K562 (cell line): ENCODE measurements around the gene NIPAL4. TPM values are rescaled to one million over a fixed set of nuclear protein-coding genes. Genes with fewer than 3 reads are reported as not detected.

Experiments used
- BCL6 ChIP-seq: fragments of 250-450 bp; sonication (Bioruptor Pico); IDR thresholded peaks from 2 replicates; pipeline ENCODE4 v1.4.0; 2020
- CBX2 ChIP-seq: fragments of 200-600 bp; sonication (generic); IDR thresholded peaks from one replicate; pipeline ENCODE4 v1.6.1; 2012; ENCODE audit warnings: mild to moderate bottlenecking, low read length, inconsistent platforms; ENCODE audit not compliant: insufficient read depth, poor library complexity, severe bottlenecking
- CHD4 ChIP-seq: fragments of 200-600 bp; sonication (generic); IDR thresholded peaks from 3 replicates; pipeline ENCODE4 v1.6.1; 2012; ENCODE audit warnings: low read depth, mild to moderate bottlenecking, mixed read lengths, low read length, inconsistent platforms; ENCODE audit not compliant: insufficient read depth, insufficient replicate concordance, poor library complexity, severe bottlenecking
- ELF1 ChIP-seq: fragments of 200-800 bp; sonication (Bioruptor generic); IDR thresholded peaks from 2 replicates; pipeline ENCODE4 v1.6.1; 2016; ENCODE audit warnings: missing genetic modification characterization, missing compliant biosample characterization
- MCM3 ChIP-seq: fragments of 450-650 bp; IDR thresholded peaks from 2 replicates; pipeline ENCODE4 v1.6.1; 2016
- MYC ChIP-seq, 2 experiments: fragments of 250-450 bp in 1 of 2; sonication (Bioruptor Pico) in 1 of 2; IDR thresholded peaks; 2 replicates each; pipeline versions ENCODE4 v1.5.1 to v1.6.1; 2012 to 2021; ENCODE audit warnings: low read depth in 2 of 2, borderline replicate concordance in 1 of 2, improper control_type of control experiment in 1 of 2, low read length in 1 of 2, mild to moderate bottlenecking in 1 of 2, moderate library complexity in 1 of 2
- PTBP1 ChIP-seq: fragments of 200-400 bp; formaldehyde crosslinking; IDR thresholded peaks from 2 replicates; pipeline ENCODE4 v1.6.1; 2017; ENCODE audit warnings: low read depth, low read length
- RFX5 ChIP-seq: IDR thresholded peaks from 2 replicates; pipeline ENCODE4 v1.6.1; 2011; ENCODE audit warnings: low read depth, mild to moderate bottlenecking, improper control_type of control experiment, low read length
- SP2 ChIP-seq: IDR thresholded peaks from 2 replicates; pipeline ENCODE4 v1.6.1; 2011; ENCODE audit warnings: mild to moderate bottlenecking, low read depth, low read length, moderate library complexity; ENCODE audit not compliant: poor library complexity, severe bottlenecking; ENCODE audit errors: extremely low read depth
- SPI1 ChIP-seq: IDR thresholded peaks from 2 replicates; pipeline ENCODE4 v1.6.1; 2011; ENCODE audit warnings: low read depth, low read length, control low read depth, borderline replicate concordance
- TGIF2 ChIP-seq: sonication (generic); formaldehyde crosslinking; IDR thresholded peaks from 2 replicates; pipeline ENCODE4 v1.8.1; 2022; ENCODE audit warnings: mild to moderate bottlenecking, missing genetic modification reagents, moderate library complexity
- U2AF1 ChIP-seq: fragments of 200-400 bp; formaldehyde crosslinking; optimal IDR thresholded peaks from 2 replicates; pipeline ENCODE3; 2017; ENCODE audit warnings: mild to moderate bottlenecking, low read depth, low read length, moderate library complexity
- ZBTB8A ChIP-seq: fragments of 450-650 bp; IDR thresholded peaks from 2 replicates; pipeline ENCODE4 v1.6.1; 2018; ENCODE audit warnings: mild to moderate bottlenecking, moderate library complexity; ENCODE audit not compliant: partially characterized antibody
- ZNF146 ChIP-seq: IDR thresholded peaks from one replicate; pipeline ENCODE4 v1.6.1; 2018; ENCODE audit warnings: missing compliant biosample characterization; ENCODE audit not compliant: unreplicated experiment
- ZNF165 ChIP-seq: fragments of 250-450 bp; sonication (Bioruptor Pico); IDR thresholded peaks from 2 replicates; pipeline ENCODE4 v1.4.0; 2020; ENCODE audit warnings: borderline replicate concordance
- ZNF274 ChIP-seq: IDR thresholded peaks from 2 replicates; pipeline ENCODE4 v1.6.1; 2011; ENCODE audit warnings: low read depth, mild to moderate bottlenecking, low read length, moderate library complexity, borderline replicate concordance
- ZNF444 ChIP-seq: fragments of 250-450 bp; sonication (Bioruptor Pico); IDR thresholded peaks from 2 replicates; pipeline ENCODE4 v1.4.0; 2020; ENCODE audit warnings: mild to moderate bottlenecking, moderate library complexity
- polyA plus RNA-seq, 8 experiments: library from polyadenylated mRNA; depleted of rRNA in 4 of 8; stranded (reverse) in 5 of 8; unstranded in 3 of 8; fragments of >200 nt; fragmentation: Nextera tagmentation in 2 of 8; fragmentation: Illumina TruSeq in 1 of 8; extraction: Ambion mirVana in 2 of 8; extraction: Trizol in 1 of 8; gene quantifications; 2 replicates each; pipeline versions ENCODE4 v1.2.1 to v1.2.3, GENCODE V29; 2011 to 2014; ENCODE audit warnings: inconsistent platforms in 1 of 8, missing spikeins in 1 of 8
- total RNA-seq, 7 experiments: library from RNA; depleted of rRNA in 6 of 7; stranded (reverse); fragments of >200 nt in 6 of 7; fragmentation: Illumina TruSeq in 2 of 7; extraction: Trizol in 2 of 7; gene quantifications; 2 replicates each; pipeline versions ENCODE4 v1.2.1 to v1.2.3, GENCODE V29; 2011 to 2021; ENCODE audit warnings: low replicate concordance in 1 of 7
- TF ChIP-seq, protein P1 (sequence below): fragments of 250-450 bp; sonication (Bioruptor Pico); IDR thresholded peaks from 2 replicates; pipeline ENCODE4 v1.5.0; 2021
- TF ChIP-seq, protein P2 (sequence below): fragments of 450-650 bp; formaldehyde crosslinking; IDR thresholded peaks from 2 replicates; pipeline ENCODE4 v1.4.0; 2020; ENCODE audit warnings: mild to moderate bottlenecking, moderate library complexity
- TF ChIP-seq, protein P3 (sequence below): fragments of 250-450 bp; sonication (Bioruptor Pico); IDR thresholded peaks from 2 replicates; pipeline ENCODE4 v1.6.1; 2021; ENCODE audit warnings: mild to moderate bottlenecking
- TF ChIP-seq, protein P4 (sequence below): fragments of 200-400 bp; formaldehyde crosslinking; IDR thresholded peaks from 2 replicates; pipeline ENCODE4 v1.6.1; 2017; ENCODE audit warnings: mild to moderate bottlenecking, low read depth, low read length, moderate library complexity

NIPAL4 gene
- total and polyA plus RNA-seq, 9 of the 15 experiments (the other 6 are each of a cell fraction or from before 2014, with no cell fraction given) = not detected

DNA sequence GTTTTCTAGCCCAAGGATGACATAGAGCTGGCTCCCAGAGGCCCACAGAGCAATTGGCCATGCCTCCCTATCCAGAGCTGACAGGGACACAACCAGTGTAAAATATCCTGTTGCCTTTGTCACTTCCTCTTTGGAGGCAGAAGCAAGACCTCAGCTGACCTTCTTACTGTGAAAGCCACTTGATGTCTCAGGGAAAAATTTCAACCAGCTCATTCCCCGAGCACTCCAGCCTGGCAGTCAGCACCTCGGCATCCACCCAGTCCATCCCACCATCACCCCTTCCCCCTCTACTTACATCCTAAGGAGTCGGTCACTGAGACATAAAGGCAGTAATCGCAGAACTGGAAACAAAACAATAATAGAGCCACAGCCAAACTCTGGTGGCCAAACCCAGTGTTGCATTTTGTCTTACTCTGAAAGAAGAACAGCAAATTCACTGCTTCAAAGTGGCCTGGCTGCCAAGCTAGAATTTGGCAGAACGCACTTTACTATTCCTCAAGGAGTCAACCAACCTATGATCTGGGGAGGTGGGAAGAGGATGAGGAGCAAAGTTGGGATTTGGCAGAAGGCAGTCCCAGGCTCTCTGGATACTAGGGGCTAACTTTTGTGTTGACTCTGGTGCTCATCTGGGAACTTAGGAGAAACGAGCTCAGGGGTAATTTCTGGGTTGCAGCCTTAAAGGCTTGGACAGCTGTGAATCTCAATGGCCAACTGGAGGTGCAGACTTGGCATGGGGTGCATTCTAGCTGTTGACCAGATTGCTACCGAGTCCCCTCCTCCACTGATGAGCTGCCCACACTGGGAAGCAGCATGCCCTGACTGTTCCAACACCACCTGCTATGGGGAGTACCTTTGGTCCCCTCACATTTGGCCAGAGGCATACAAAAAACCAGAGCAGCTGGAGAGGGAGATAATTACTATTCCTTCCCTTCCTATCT lies 13.6 kb downstream of the NIPAL4 start (continued):
- TF ChIP-seq, protein P1, sequence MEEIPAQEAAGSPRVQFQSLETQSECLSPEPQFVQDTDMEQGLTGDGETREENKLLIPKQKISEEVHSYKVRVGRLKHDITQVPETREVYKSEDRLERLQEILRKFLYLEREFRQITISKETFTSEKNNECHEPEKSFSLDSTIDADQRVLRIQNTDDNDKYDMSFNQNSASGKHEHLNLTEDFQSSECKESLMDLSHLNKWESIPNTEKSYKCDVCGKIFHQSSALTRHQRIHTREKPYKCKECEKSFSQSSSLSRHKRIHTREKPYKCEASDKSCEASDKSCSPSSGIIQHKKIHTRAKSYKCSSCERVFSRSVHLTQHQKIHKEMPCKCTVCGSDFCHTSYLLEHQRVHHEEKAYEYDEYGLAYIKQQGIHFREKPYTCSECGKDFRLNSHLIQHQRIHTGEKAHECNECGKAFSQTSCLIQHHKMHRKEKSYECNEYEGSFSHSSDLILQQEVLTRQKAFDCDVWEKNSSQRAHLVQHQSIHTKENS (CRISPR knock-in tag) = no peak
- TF ChIP-seq, protein P2, sequence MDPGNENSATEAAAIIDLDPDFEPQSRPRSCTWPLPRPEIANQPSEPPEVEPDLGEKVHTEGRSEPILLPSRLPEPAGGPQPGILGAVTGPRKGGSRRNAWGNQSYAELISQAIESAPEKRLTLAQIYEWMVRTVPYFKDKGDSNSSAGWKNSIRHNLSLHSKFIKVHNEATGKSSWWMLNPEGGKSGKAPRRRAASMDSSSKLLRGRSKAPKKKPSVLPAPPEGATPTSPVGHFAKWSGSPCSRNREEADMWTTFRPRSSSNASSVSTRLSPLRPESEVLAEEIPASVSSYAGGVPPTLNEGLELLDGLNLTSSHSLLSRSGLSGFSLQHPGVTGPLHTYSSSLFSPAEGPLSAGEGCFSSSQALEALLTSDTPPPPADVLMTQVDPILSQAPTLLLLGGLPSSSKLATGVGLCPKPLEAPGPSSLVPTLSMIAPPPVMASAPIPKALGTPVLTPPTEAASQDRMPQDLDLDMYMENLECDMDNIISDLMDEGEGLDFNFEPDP (CRISPR knock-in tag) = no peak
- TF ChIP-seq ELF1 (0 out of 2 replicates have a peak, but pooled peaks have one; percentile 43), ZNF165 (no peak), RFX5 (no peak), ZNF444 (no peak), SPI1 (peak; percentile 77), TGIF2 (CRISPR knock-in tag) (no peak), U2AF1 (no peak), ZNF146 (no peak), MCM3 (no peak), SP2 (no peak), MYC (IDR thresholded peaks at IDR 0.05; ENCODE audit: low read depth, low read length) (0 out of 2 replicates have a peak, but pooled peaks have one; percentile 17), MYC (CRISPR knock-in tag; IDR thresholded peaks at IDR 0.05; ENCODE audit: borderline replicate concordance, low read depth) (no peak), ZNF274 (no peak), CBX2 (no peak), ZBTB8A (no peak), CHD4 (no peak), PTBP1 (no peak), BCL6 (CRISPR knock-in tag) (no peak)
- TF ChIP-seq, protein P3, sequence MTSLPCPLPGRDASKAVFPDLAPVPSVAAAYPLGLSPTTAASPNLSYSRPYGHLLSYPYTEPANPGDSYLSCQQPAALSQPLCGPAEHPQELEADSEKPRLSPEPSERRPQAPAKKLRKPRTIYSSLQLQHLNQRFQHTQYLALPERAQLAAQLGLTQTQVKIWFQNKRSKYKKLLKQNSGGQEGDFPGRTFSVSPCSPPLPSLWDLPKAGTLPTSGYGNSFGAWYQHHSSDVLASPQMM = no peak
- TF ChIP-seq, protein P4, sequence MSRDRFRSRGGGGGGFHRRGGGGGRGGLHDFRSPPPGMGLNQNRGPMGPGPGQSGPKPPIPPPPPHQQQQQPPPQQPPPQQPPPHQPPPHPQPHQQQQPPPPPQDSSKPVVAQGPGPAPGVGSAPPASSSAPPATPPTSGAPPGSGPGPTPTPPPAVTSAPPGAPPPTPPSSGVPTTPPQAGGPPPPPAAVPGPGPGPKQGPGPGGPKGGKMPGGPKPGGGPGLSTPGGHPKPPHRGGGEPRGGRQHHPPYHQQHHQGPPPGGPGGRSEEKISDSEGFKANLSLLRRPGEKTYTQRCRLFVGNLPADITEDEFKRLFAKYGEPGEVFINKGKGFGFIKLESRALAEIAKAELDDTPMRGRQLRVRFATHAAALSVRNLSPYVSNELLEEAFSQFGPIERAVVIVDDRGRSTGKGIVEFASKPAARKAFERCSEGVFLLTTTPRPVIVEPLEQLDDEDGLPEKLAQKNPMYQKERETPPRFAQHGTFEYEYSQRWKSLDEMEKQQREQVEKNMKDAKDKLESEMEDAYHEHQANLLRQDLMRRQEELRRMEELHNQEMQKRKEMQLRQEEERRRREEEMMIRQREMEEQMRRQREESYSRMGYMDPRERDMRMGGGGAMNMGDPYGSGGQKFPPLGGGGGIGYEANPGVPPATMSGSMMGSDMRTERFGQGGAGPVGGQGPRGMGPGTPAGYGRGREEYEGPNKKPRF = no peak
